ENCODE measurements around the gene ZNRF2. TPM values are rescaled to one million over a fixed set of nuclear protein-coding genes. Genes with fewer than 3 reads are reported as not detected.

The ZNRF2 gene
- total RNA-seq, 4 donors from 2014 or later = 31.4 to 42.5 (median 39.2) TPM

DNA sequence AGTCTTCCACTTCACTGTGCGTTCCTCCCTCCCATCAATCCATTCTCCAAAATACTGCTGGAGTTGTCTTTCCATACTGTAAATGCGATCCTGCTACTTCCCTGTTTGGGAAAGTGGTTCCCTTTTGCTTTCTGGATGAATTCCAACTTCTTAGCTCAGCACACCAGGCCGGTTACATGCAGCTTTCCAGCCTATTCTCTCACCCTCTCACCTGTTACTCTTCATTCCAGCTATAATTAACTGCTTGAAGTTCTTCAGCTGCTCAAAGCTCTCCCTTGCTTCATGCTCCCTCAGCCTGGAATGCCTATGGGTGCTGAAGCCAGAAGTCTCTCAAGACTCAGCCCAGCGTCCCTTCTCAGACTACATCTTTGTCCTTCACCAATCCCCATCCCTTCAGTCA, 6.0 kb upstream of the ZNRF2 start:
- peaks cover 0 to 13% (median 0%) of the 10 kb centered on the region in 4 donors for H3K4me1 ChIP-seq
- H3K4me3 ChIP-seq = no peak overlapping the region
- no peak for DNase-seq (ENCODE audit: low spot score in 2 of 2)
- no peaks in the 10 kb centered on the region for H3K9me3 ChIP-seq
- 67 to 70% methylated on average over 4 of the region's 4 CpGs for WGBS, 2 donors
- no peaks in the 10 kb centered on the region for H3K27me3 ChIP-seq
- no peaks in the 10 kb centered on the region for H3K36me3 ChIP-seq
- TF ChIP-seq, protein P1, sequence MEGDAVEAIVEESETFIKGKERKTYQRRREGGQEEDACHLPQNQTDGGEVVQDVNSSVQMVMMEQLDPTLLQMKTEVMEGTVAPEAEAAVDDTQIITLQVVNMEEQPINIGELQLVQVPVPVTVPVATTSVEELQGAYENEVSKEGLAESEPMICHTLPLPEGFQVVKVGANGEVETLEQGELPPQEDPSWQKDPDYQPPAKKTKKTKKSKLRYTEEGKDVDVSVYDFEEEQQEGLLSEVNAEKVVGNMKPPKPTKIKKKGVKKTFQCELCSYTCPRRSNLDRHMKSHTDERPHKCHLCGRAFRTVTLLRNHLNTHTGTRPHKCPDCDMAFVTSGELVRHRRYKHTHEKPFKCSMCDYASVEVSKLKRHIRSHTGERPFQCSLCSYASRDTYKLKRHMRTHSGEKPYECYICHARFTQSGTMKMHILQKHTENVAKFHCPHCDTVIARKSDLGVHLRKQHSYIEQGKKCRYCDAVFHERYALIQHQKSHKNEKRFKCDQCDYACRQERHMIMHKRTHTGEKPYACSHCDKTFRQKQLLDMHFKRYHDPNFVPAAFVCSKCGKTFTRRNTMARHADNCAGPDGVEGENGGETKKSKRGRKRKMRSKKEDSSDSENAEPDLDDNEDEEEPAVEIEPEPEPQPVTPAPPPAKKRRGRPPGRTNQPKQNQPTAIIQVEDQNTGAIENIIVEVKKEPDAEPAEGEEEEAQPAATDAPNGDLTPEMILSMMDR (IDR thresholded peaks at IDR 0.05) = no peak
- no peak for TF ChIP-seq EP300 (IDR thresholded peaks at IDR 0.05)
- TF ChIP-seq POLR2A (IDR thresholded peaks at IDR 0.05) = no peak
- no peak overlapping the region for H3K27ac ChIP-seq

GRCh38 chr7:30278849-30279652, 5.3 kb upstream of the ZNRF2 start:
- Histone ChIP-seq H3K9me3 (no peaks in the 10 kb centered on the region), H3K36me3 (no peaks in the 10 kb centered on the region), H3K4me1 (peaks cover 0 to 19% (median 0%) of the 10 kb centered on the region in 4 donors), H3K27me3 (no peaks in the 10 kb centered on the region), H3K4me3 (no peak overlapping the region), H3K27ac (no peak overlapping the region)
- no peak for DNase-seq (ENCODE audit: low spot score in 2 of 2)
- 62 to 63% methylated on average over 8 of the region's 8 CpGs for WGBS, 2 donors
- no peak for TF ChIP-seq EP300 (IDR thresholded peaks at IDR 0.05)
- no peak for TF ChIP-seq POLR2A (IDR thresholded peaks at IDR 0.05)
- TF ChIP-seq, protein P1 (IDR thresholded peaks at IDR 0.05) = no peak

DNA sequence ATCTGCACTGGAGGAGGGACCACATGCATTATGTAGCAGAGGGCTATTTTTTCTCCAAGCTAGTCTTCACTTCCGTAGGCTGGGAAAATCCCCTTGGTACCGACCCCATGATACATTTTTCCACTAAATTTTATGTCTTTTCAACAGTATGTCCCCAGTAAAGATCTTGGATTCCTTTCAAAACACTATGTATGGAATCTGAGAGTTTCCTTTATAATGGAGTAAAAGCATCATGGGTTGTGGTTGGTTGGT, 4.8 kb upstream of the ZNRF2 start:
- 27 to 31% methylated on average over 2 of the region's 2 CpGs for WGBS, 2 donors
- Histone ChIP-seq H3K27me3 (no peaks in the 10 kb centered on the region), H3K27ac (no peak overlapping the region), H3K9me3 (no peaks in the 10 kb centered on the region), H3K4me3 (no peak overlapping the region), H3K4me1 (peaks cover 0 to 19% (median 0%) of the 10 kb centered on the region in 4 donors), H3K36me3 (no peaks in the 10 kb centered on the region)
- TF ChIP-seq POLR2A (IDR thresholded peaks at IDR 0.05) (no peak), EP300 (IDR thresholded peaks at IDR 0.05) (no peak)
- TF ChIP-seq, protein P1 (IDR thresholded peaks at IDR 0.05) = no peak
- DNase-seq (ENCODE audit: low spot score in 2 of 2) = no peak

DNA sequence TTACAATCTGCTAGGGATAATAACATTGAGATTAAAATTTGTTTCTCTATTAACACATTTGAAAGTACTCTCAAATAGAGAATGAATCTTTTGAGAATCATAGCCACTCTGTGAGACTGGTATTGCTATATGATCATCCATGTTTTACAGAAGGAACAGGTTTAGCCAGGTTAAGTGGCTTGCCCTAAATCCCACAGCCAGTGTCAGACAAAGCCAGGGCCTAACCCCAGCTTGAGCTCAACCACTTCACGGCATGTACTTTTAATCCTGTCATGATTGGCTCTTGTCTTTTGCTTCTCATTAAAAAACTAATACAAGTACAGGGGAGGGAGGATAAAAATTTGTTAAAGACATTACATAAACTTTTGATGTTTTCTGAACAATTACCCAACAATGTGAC, 3.8 kb upstream of the ZNRF2 start:
- WGBS, 2 donors = 81 to 90% methylated on average over 1 of the region's 1 CpG
- DNase-seq (ENCODE audit: low spot score in 2 of 2) = no peak
- H3K4me3 ChIP-seq = no peak overlapping the region
- H3K36me3 ChIP-seq = no peaks in the 10 kb centered on the region
- no peaks in the 10 kb centered on the region for H3K27me3 ChIP-seq
- H3K4me1 ChIP-seq = peaks cover 0 to 19% (median 0%) of the 10 kb centered on the region in 4 donors
- TF ChIP-seq, protein P1 (IDR thresholded peaks at IDR 0.05) = no peak
- TF ChIP-seq POLR2A (IDR thresholded peaks at IDR 0.05) (no peak), EP300 (IDR thresholded peaks at IDR 0.05) (no peak)
- H3K27ac ChIP-seq = no peak overlapping the region
- no peaks in the 10 kb centered on the region for H3K9me3 ChIP-seq

DNA sequence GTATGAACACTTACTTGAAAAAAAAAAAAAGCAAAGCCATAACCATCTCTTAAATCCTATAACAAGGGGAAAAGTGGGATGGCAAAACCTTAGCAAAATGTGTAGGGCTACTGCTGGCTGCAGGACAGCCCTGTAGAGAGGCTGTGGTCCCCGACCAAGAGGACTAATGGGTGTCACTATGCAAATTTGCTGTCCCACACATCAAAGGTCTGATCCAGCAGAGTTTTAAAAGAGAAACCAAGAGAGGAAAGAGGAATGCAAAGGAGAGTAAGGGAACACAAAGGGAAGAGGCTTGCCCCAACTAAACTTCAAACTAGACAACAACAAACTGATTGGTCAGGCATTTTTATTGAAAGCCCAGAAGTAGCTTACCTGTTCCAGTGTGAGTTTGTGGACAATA, 3.1 kb upstream of the ZNRF2 start:
- TF ChIP-seq POLR2A (IDR thresholded peaks at IDR 0.05) = no peak
- TF ChIP-seq EP300 (IDR thresholded peaks at IDR 0.05) = no peak
- TF ChIP-seq, protein P1 (IDR thresholded peaks at IDR 0.05) = no peak
- Histone ChIP-seq H3K4me1 (peaks cover 0 to 15% (median 0%) of the 10 kb centered on the region in 4 donors), H3K4me3 (no peak overlapping the region), H3K9me3 (no peaks in the 10 kb centered on the region), H3K27me3 (no peaks in the 10 kb centered on the region), H3K36me3 (no peaks in the 10 kb centered on the region), H3K27ac (no peak overlapping the region)
- DNase-seq (ENCODE audit: low spot score in 2 of 2) = no peak
- WGBS, 2 donors = 39 to 59% methylated on average over 1 of the region's 1 CpG

Data from tibial nerve (tissue), 4 donors.